Neural progenitor cell (in vitro differentiated cells): ENCODE results near the gene TOP2B.

Source experiments
- EZH2 ChIP-seq: fragments of 200-600 bp; sonication (generic); IDR thresholded peaks from 2 replicates; pipeline ENCODE4 v1.6.1; 2017; ENCODE audit warnings: antibody characterized with exemption, mild to moderate bottlenecking, moderate library complexity
- EZH2phosphoT487 ChIP-seq: fragments of 200-600 bp; sonication (generic); IDR thresholded peaks from 2 replicates; pipeline ENCODE4 v1.6.1; 2017; ENCODE audit warnings: antibody characterized with exemption
- TF ChIP-seq, protein P1 (sequence below): fragments of 200-600 bp; sonication (generic); IDR thresholded peaks from 2 replicates; pipeline ENCODE4 v1.5.1; 2017; ENCODE audit warnings: antibody characterized with exemption, mild to moderate bottlenecking

DNA sequence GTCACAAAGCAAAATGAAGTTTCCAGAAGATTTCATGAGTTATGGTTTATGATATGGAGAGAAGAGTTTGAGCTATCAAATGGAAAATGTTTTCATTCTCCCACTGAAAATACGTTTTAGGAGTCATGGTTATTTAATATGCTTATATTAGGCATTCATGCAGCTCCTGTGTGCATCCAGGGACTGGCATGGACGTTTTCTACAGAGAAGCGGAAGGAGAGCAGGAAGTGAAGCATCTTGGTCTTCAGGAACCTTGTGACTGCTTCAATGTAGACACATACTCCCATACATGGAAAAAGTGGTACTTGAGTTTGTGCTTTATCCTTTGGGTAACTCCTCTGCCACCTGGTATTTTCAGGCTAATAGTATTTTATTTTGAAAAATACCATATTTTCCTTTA is 43.3 kb upstream of the TOP2B start:
- TF ChIP-seq, protein P1, sequence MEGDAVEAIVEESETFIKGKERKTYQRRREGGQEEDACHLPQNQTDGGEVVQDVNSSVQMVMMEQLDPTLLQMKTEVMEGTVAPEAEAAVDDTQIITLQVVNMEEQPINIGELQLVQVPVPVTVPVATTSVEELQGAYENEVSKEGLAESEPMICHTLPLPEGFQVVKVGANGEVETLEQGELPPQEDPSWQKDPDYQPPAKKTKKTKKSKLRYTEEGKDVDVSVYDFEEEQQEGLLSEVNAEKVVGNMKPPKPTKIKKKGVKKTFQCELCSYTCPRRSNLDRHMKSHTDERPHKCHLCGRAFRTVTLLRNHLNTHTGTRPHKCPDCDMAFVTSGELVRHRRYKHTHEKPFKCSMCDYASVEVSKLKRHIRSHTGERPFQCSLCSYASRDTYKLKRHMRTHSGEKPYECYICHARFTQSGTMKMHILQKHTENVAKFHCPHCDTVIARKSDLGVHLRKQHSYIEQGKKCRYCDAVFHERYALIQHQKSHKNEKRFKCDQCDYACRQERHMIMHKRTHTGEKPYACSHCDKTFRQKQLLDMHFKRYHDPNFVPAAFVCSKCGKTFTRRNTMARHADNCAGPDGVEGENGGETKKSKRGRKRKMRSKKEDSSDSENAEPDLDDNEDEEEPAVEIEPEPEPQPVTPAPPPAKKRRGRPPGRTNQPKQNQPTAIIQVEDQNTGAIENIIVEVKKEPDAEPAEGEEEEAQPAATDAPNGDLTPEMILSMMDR = no peak
- TF ChIP-seq EZH2 = no peak
- TF ChIP-seq EZH2phosphoT487 = no peak
